HEK293 (cell line): ENCODE measurements around the gene PARD6G.
A peak's percentile ranks its signal among the peaks of the same experiment; 100 is the strongest.

Source experiments
- CTCF ChIA-PET: fragments of 350-600 bp; formaldehyde crosslinking; extraction: SDS; loops from one replicate; lab custom pipeline; 2021; ENCODE audit warnings: antibody characterized with exemption; lab: Yijun Ruan, JAX
- POLR2A ChIA-PET: fragments of 300-600 bp; formaldehyde crosslinking; extraction: SDS; loops from one replicate; lab custom pipeline; 2020; ENCODE audit warnings: antibody characterized with exemption, inconsistent platforms; lab: Yijun Ruan, JAX
- H3K27ac ChIP-seq: fragments of 200-500 bp; sonication (Bioruptor generic); 2 replicates; pipeline ENCODE4 v1.5.1; 2014; ENCODE audit warnings: low read depth, low read length, control low read depth, inconsistent platforms; ENCODE audit errors: extremely low read depth
- H3K36me3 ChIP-seq, 2 experiments: fragments of 200-500 bp in 1 of 2; sonication (Bioruptor generic) in 1 of 2; 1 replicate in 1 of 2; 2 replicates in 1 of 2; pipeline ENCODE4 v1.5.1; 2014 to 2017; ENCODE audit warnings: inconsistent platforms in 2 of 2, low read length in 2 of 2; ENCODE audit not compliant: control insufficient read depth in 2 of 2, insufficient read depth in 1 of 2
- H3K4me1 ChIP-seq: fragments of 200-500 bp; sonication (Bioruptor generic); 2 replicates; pipeline ENCODE4 v1.5.1; 2014; ENCODE audit warnings: mild to moderate bottlenecking, low read length, inconsistent platforms; ENCODE audit not compliant: control insufficient read depth, insufficient read depth
- H3K4me3 ChIP-seq: 2 replicates; pipeline ENCODE4 v1.5.1; 2011; ENCODE audit warnings: low read depth, mild to moderate bottlenecking, control low read depth, low read length, moderate library complexity
- H3K9me3 ChIP-seq: fragments of 200-500 bp; sonication (Bioruptor generic); 2 replicates; pipeline ENCODE4 v1.5.1; 2014; ENCODE audit warnings: low read depth, low read length, inconsistent platforms; ENCODE audit not compliant: control insufficient read depth, insufficient read depth
- KLF16 ChIP-seq: fragments of 450-650 bp; formaldehyde crosslinking; IDR thresholded peaks from 2 replicates; pipeline ENCODE4 v1.5.1; 2017; ENCODE audit warnings: missing biosample characterization, missing genetic modification characterization
- OVOL3 ChIP-seq: fragments of 450-650 bp; formaldehyde crosslinking; IDR thresholded peaks from 2 replicates; pipeline ENCODE4 v1.5.1; 2016; ENCODE audit warnings: missing biosample characterization, missing genetic modification characterization
- PRDM1 ChIP-seq: fragments of 450-650 bp; formaldehyde crosslinking; IDR thresholded peaks from 2 replicates; pipeline ENCODE4; 2016; ENCODE audit warnings: missing biosample characterization, missing genetic modification characterization
- REPIN1 ChIP-seq: fragments of 450-650 bp; formaldehyde crosslinking; IDR thresholded peaks from 2 replicates; pipeline ENCODE4 v1.5.1; 2017; ENCODE audit warnings: missing biosample characterization, missing genetic modification characterization, low read depth
- SALL2 ChIP-seq: fragments of 450-650 bp; formaldehyde crosslinking; IDR thresholded peaks from 2 replicates; pipeline ENCODE4 v1.5.0; 2017; ENCODE audit warnings: missing biosample characterization, mild to moderate bottlenecking, missing genetic modification characterization, borderline replicate concordance
- ZNF132 ChIP-seq: fragments of 450-650 bp; formaldehyde crosslinking; IDR thresholded peaks from 2 replicates; pipeline ENCODE4 v1.5.1; 2017; ENCODE audit warnings: missing biosample characterization, missing genetic modification characterization, borderline replicate concordance
- ZNF133 ChIP-seq: fragments of 450-650 bp; formaldehyde crosslinking; IDR thresholded peaks from 2 replicates; pipeline ENCODE4 v1.5.1; 2016; ENCODE audit warnings: missing biosample characterization, missing genetic modification characterization
- ZNF155 ChIP-seq: fragments of 450-650 bp; formaldehyde crosslinking; IDR thresholded peaks from 2 replicates; pipeline ENCODE4 v1.5.1; 2016; ENCODE audit warnings: missing biosample characterization, missing genetic modification characterization
- ZNF16 ChIP-seq: fragments of 450-650 bp; formaldehyde crosslinking; IDR thresholded peaks from 2 replicates; pipeline ENCODE4 v1.5.1; 2016; ENCODE audit warnings: low read depth, missing biosample characterization, missing genetic modification characterization
- ZNF184 ChIP-seq: fragments of 450-650 bp; IDR thresholded peaks from 2 replicates; pipeline ENCODE4 v1.5.1; 2018; ENCODE audit warnings: missing biosample characterization, mild to moderate bottlenecking, missing genetic modification characterization
- ZNF335 ChIP-seq: fragments of 450-650 bp; formaldehyde crosslinking; conservative IDR thresholded peaks from 2 replicates; pipeline ENCODE4 v1.5.1; 2016; ENCODE audit warnings: missing biosample characterization, missing genetic modification characterization
- ZNF341 ChIP-seq: fragments of 450-650 bp; formaldehyde crosslinking; IDR thresholded peaks from 2 replicates; pipeline ENCODE4; 2016; ENCODE audit warnings: low read depth, missing biosample characterization, missing genetic modification characterization
- ZNF366 ChIP-seq: fragments of 450-650 bp; formaldehyde crosslinking; conservative IDR thresholded peaks from 2 replicates; pipeline ENCODE4 v1.5.1; 2016; ENCODE audit warnings: missing biosample characterization, missing genetic modification characterization
- ZNF514 ChIP-seq: fragments of 450-650 bp; formaldehyde crosslinking; IDR thresholded peaks from 2 replicates; pipeline ENCODE4 v1.5.1; 2016; ENCODE audit warnings: missing biosample characterization, missing genetic modification characterization
- ZNF548 ChIP-seq: fragments of 450-650 bp; formaldehyde crosslinking; IDR thresholded peaks from 2 replicates; pipeline ENCODE4 v1.5.1; 2016; ENCODE audit warnings: missing biosample characterization, missing genetic modification characterization
- ZNF560 ChIP-seq: fragments of 450-650 bp; formaldehyde crosslinking; IDR thresholded peaks from 2 replicates; pipeline ENCODE4 v1.5.1; 2017; ENCODE audit warnings: missing biosample characterization, missing genetic modification characterization, borderline replicate concordance
- ZNF571 ChIP-seq: fragments of 450-650 bp; formaldehyde crosslinking; IDR thresholded peaks from 2 replicates; pipeline ENCODE4 v1.5.0; 2017; ENCODE audit warnings: missing biosample characterization, missing genetic modification characterization
- ZNF654 ChIP-seq: fragments of 450-650 bp; formaldehyde crosslinking; IDR thresholded peaks from 2 replicates; pipeline ENCODE4 v1.5.1; 2016; ENCODE audit warnings: low read depth, missing biosample characterization, missing genetic modification characterization
- TF ChIP-seq, protein P1 (sequence below): fragments of 450-650 bp; IDR thresholded peaks from 2 replicates; pipeline ENCODE4 v1.5.1; 2018; ENCODE audit warnings: missing biosample characterization, mild to moderate bottlenecking, missing genetic modification characterization
- TF ChIP-seq, protein P2 (sequence below): fragments of 450-650 bp; formaldehyde crosslinking; IDR thresholded peaks from 2 replicates; pipeline ENCODE4 v1.5.1; 2016; ENCODE audit warnings: missing biosample characterization, missing genetic modification characterization
- TF ChIP-seq, protein P3 (sequence below): sonication (generic); formaldehyde crosslinking; IDR thresholded peaks from 2 replicates; pipeline ENCODE4 v1.8.1; 2022; ENCODE audit warnings: mild to moderate bottlenecking, moderate library complexity, missing genetic modification reagents
- TF ChIP-seq, protein P4 (sequence below): fragments of 450-650 bp; formaldehyde crosslinking; IDR thresholded peaks from 2 replicates; pipeline ENCODE4 v1.5.1; 2017; ENCODE audit warnings: missing biosample characterization, missing genetic modification characterization
- TF ChIP-seq, protein P5 (sequence below): fragments of 450-650 bp; formaldehyde crosslinking; IDR thresholded peaks from 2 replicates; pipeline ENCODE4 v1.5.1; 2017; ENCODE audit warnings: missing biosample characterization, missing genetic modification characterization

Gene PARD6G

DNA sequence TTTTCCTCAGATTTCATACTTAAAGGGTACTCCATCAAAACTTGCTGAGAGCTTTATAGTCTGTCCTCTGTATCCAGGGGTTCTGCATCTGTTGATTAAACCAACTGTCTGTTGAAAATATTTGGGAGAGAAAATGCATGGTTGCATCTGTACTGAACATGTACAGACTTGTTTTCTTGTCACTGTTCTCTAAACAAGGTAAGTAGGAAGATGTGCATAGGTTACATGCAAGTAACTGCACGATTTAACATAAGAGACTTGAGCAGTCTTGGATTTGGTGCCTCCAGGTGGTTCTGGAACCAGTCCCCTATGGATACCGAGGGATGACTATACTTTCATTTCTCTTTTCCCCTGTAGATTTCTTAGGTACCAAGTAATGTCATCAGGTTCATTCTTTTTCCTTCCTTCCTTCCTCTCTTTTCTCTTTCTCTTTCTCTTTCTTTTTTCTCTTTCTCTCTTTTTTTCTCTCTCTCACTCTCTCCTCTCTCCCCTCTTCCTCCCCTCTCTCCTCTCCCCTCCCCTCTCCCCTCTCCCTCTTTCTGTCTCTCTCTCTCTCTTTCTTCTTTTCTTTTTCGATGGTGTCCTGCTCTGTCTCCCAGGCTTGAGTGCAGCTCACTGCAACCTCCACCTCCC, 115.0 kb downstream of the PARD6G start:
- H3K4me3 ChIP-seq = no peak overlapping the region
- ChIA-PET POLR2A (no interaction called here), CTCF (no interaction called here)
- no peaks in the 10 kb centered on the region for H3K9me3 ChIP-seq
- no peaks in the 10 kb centered on the region for H3K4me1 ChIP-seq
- TF ChIP-seq PRDM1 (tag by site-specific recombination) (peak; percentile 97), ZNF560 (tag by site-specific recombination) (no peak), ZNF133 (tag by site-specific recombination) (no peak), ZNF335 (tag by site-specific recombination) (no peak), ZNF366 (tag by site-specific recombination) (peak; percentile 73), ZNF184 (tag by site-specific recombination) (no peak), OVOL3 (tag by site-specific recombination) (no peak), ZNF548 (tag by site-specific recombination) (no peak), ZNF132 (no peak), ZNF571 (tag by site-specific recombination) (no peak), ZNF514 (tag by site-specific recombination) (no peak)
- TF ChIP-seq, protein P1, sequence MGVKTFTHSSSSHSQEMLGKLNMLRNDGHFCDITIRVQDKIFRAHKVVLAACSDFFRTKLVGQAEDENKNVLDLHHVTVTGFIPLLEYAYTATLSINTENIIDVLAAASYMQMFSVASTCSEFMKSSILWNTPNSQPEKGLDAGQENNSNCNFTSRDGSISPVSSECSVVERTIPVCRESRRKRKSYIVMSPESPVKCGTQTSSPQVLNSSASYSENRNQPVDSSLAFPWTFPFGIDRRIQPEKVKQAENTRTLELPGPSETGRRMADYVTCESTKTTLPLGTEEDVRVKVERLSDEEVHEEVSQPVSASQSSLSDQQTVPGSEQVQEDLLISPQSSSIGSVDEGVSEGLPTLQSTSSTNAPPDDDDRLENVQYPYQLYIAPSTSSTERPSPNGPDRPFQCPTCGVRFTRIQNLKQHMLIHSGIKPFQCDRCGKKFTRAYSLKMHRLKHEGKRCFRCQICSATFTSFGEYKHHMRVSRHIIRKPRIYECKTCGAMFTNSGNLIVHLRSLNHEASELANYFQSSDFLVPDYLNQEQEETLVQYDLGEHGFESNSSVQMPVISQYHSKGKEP (tag by site-specific recombination) = 0 out of 2 replicates have a peak, but pooled peaks have one; percentile 24
- TF ChIP-seq, protein P2, sequence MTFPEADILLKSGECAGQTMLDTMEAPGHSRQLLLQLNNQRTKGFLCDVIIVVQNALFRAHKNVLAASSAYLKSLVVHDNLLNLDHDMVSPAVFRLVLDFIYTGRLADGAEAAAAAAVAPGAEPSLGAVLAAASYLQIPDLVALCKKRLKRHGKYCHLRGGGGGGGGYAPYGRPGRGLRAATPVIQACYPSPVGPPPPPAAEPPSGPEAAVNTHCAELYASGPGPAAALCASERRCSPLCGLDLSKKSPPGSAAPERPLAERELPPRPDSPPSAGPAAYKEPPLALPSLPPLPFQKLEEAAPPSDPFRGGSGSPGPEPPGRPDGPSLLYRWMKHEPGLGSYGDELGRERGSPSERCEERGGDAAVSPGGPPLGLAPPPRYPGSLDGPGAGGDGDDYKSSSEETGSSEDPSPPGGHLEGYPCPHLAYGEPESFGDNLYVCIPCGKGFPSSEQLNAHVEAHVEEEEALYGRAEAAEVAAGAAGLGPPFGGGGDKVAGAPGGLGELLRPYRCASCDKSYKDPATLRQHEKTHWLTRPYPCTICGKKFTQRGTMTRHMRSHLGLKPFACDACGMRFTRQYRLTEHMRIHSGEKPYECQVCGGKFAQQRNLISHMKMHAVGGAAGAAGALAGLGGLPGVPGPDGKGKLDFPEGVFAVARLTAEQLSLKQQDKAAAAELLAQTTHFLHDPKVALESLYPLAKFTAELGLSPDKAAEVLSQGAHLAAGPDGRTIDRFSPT = no peak
- no peak overlapping the region for H3K27ac ChIP-seq
- peaks cover 44 to 59% of the 10 kb centered on the region in 2 experiments for H3K36me3 ChIP-seq

DNA sequence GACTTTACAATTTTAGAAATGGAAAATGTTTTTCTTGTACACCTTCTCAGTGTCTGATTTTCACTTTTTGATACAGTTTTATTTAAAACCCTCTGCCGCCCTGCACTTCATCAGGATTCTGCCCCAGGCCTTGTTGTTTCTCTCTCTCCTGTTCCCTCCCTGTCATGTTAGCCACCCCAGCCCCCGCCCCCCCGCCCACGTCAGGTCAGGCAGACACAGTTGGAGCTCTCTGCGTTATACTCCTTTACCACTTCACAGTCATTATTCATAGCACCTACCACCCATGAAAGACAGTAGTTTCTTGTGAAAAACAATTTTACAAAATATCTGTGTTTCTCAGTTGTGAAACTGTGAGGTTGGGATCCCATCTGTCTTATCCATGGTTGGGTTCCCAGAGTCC, 116.8 kb downstream of the PARD6G start:
- H3K4me1 ChIP-seq = no peaks in the 10 kb centered on the region
- CTCF ChIA-PET = no interaction called here
- H3K4me3 ChIP-seq = no peak overlapping the region
- POLR2A ChIA-PET = no interaction called here
- H3K27ac ChIP-seq = no peak overlapping the region
- H3K36me3 ChIP-seq = peaks cover 48 to 49% of the 10 kb centered on the region in 2 experiments
- no peaks in the 10 kb centered on the region; the same call in 1 of the 2 replicates for H3K9me3 ChIP-seq
- TF ChIP-seq KLF16 (tag by site-specific recombination) = no peak
- TF ChIP-seq, protein P3, sequence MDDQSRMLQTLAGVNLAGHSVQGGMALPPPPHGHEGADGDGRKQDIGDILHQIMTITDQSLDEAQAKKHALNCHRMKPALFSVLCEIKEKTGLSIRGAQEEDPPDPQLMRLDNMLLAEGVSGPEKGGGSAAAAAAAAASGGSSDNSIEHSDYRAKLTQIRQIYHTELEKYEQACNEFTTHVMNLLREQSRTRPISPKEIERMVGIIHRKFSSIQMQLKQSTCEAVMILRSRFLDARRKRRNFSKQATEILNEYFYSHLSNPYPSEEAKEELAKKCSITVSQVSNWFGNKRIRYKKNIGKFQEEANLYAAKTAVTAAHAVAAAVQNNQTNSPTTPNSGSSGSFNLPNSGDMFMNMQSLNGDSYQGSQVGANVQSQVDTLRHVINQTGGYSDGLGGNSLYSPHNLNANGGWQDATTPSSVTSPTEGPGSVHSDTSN = no peak
- no peak for TF ChIP-seq ZNF155 (tag by site-specific recombination)
- no peak for TF ChIP-seq ZNF654 (tag by site-specific recombination)
- TF ChIP-seq, protein P4, sequence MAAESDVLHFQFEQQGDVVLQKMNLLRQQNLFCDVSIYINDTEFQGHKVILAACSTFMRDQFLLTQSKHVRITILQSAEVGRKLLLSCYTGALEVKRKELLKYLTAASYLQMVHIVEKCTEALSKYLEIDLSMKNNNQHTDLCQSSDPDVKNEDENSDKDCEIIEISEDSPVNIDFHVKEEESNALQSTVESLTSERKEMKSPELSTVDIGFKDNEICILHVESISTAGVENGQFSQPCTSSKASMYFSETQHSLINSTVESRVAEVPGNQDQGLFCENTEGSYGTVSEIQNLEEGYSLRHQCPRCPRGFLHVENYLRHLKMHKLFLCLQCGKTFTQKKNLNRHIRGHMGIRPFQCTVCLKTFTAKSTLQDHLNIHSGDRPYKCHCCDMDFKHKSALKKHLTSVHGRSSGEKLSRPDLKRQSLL (tag by site-specific recombination) = no peak
- TF ChIP-seq, protein P5, sequence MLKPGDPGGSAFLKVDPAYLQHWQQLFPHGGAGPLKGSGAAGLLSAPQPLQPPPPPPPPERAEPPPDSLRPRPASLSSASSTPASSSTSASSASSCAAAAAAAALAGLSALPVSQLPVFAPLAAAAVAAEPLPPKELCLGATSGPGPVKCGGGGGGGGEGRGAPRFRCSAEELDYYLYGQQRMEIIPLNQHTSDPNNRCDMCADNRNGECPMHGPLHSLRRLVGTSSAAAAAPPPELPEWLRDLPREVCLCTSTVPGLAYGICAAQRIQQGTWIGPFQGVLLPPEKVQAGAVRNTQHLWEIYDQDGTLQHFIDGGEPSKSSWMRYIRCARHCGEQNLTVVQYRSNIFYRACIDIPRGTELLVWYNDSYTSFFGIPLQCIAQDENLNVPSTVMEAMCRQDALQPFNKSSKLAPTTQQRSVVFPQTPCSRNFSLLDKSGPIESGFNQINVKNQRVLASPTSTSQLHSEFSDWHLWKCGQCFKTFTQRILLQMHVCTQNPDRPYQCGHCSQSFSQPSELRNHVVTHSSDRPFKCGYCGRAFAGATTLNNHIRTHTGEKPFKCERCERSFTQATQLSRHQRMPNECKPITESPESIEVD (tag by site-specific recombination) = no peak
- TF ChIP-seq ZNF366 (tag by site-specific recombination) = no peak
- no peak for TF ChIP-seq ZNF341
- no peak for TF ChIP-seq SALL2 (tag by site-specific recombination)
- TF ChIP-seq REPIN1 (tag by site-specific recombination) = no peak
- TF ChIP-seq ZNF16 (tag by site-specific recombination) = no peak
